Kidney (tissue), 14 donors: ENCODE results near the gene NUFIP2. TPM values are rescaled to one million over a fixed set of nuclear protein-coding genes. Genes with fewer than 3 reads are reported as not detected.

Source experiments
- DNase-seq, 5 donors: peaks; one replicate each; pipeline ENCODE4 v3.0.0-alpha.2; 2013 to 2020
- FAIRE-seq: peaks from 2 replicates; lab custom pipeline; 2012; peaks lifted over from hg19 to GRCh38; lab: Jason Lieb, UNC
- H3K27ac ChIP-seq, 2 donors: one replicate each; pipeline ENCODE4 v1.7.0; 2013; ENCODE audit warnings: low read depth in 2 of 2, low read length in 2 of 2, inconsistent platforms in 1 of 2
- H3K27me3 ChIP-seq: one replicate; pipeline ENCODE4 v1.7.1; 2013; ENCODE audit warnings: low read length, inconsistent platforms; ENCODE audit not compliant: control insufficient read depth, insufficient read depth
- H3K36me3 ChIP-seq, 3 donors: one replicate each; pipeline versions ENCODE4 v1.7.0 to v1.7.1; 2013; ENCODE audit warnings: low read length in 3 of 3, control low read depth in 1 of 3, inconsistent platforms in 1 of 3; ENCODE audit not compliant: insufficient read depth in 3 of 3, control insufficient read depth in 2 of 3
- H3K4me1 ChIP-seq, 3 donors: one replicate each; pipeline versions ENCODE4 v1.7.0 to v1.7.1; 2013; ENCODE audit warnings: low read length in 3 of 3, inconsistent platforms in 1 of 3, low read depth in 1 of 3; ENCODE audit not compliant: control insufficient read depth in 2 of 3, insufficient read depth in 2 of 3
- H3K4me3 ChIP-seq, 3 donors: one replicate each; pipeline versions ENCODE4 v1.7.0 to v1.8.1; 2013; ENCODE audit warnings: low read length in 3 of 3, control low read depth in 1 of 3, inconsistent platforms in 1 of 3
- H3K9ac ChIP-seq, 3 donors: one replicate each; pipeline versions ENCODE4 v1.7.0 to v1.7.1; 2013; ENCODE audit warnings: low read length in 3 of 3, control low read depth in 1 of 3, inconsistent platforms in 1 of 3
- H3K9me3 ChIP-seq, 3 donors: one replicate each; pipeline versions ENCODE4 v1.7.0 to v1.7.1; 2013; ENCODE audit warnings: low read length in 3 of 3, control low read depth in 1 of 3, inconsistent platforms in 1 of 3; ENCODE audit not compliant: control insufficient read depth in 2 of 3, insufficient read depth in 1 of 3
- CTCF ChIP-seq: IDR thresholded peaks from 3 replicates; pipeline ENCODE4 v1.5.1; 2012; ENCODE audit warnings: mild to moderate bottlenecking, moderate library complexity, borderline replicate concordance; ENCODE audit not compliant: insufficient read depth; ENCODE audit errors: extremely low read depth
- intact Hi-C: fragments of 100-400 bp; cut with DNase I; formaldehyde crosslinking; loops from one replicate; pipeline ENCODE4 v1.11.1; 2022
- polyA plus RNA-seq: library from polyadenylated mRNA; stranded (reverse); fragments of 350-450 nt; fragmentation: Illumina TruSeq; extraction: RNeasy Lipid Tissue Mini Kit (QIAGEN cat#74804); gene quantifications from one replicate; pipeline ENCODE4 v1.2.3, GENCODE V29; 2014; ENCODE audit warnings: low read depth, low replicate concordance; ENCODE audit not compliant: insufficient read depth
- total RNA-seq: library from RNA; stranded (reverse); fragmentation: NEBNext Ultra II Directional; extraction: Animal tissue kit (Norgen Biotek cat#: 25700); gene quantifications from one replicate; pipeline ENCODE4 v1.2.1, GENCODE V29; 2021
- donor health status: control.
- donor health status: control.
- donor health status: control.
- donor health status: control.
- donor health status: control.
- donor health status: DM: yes; HTN: yes; CAD: no.
- donor health status: Normal renal cell carcinoma (clear cell type).

Gene NUFIP2
- total and polyA plus RNA-seq, 2 donors from 2014 or later = 7.6 to 52.3 TPM

- Histone ChIP-seq H3K4me1 (peaks cover 4 to 12% (median 5%) of the 10 kb centered on the region in 3 donors), H3K4me3 (peak overlapping the region; percentile 94 to 99 (median 95)), H3K9ac (peak overlapping the region; percentile 93 to 99 (median 96)), H3K36me3 (no peaks in the 10 kb centered on the region), H3K9me3 (no peaks in the 10 kb centered on the region), H3K27me3 (no peaks in the 10 kb centered on the region), H3K27ac (peak overlapping the region; percentile 96 to 99)
- TF ChIP-seq CTCF = no peak
- intact Hi-C loops = no loop called here
- DNase-seq (peak; percentile 66 to 89 (median 82)), FAIRE-seq (no peak)
These were observed 707 bp downstream of the NUFIP2 start for GRCh38 chr17:29292992-29293889.

- Histone ChIP-seq H3K27me3 (no peaks in the 10 kb centered on the region), H3K27ac (peak overlapping the region; percentile 96 to 99), H3K4me1 (peaks cover 4 to 12% (median 5%) of the 10 kb centered on the region in 3 donors), H3K9me3 (no peaks in the 10 kb centered on the region), H3K4me3 (peak overlapping the region; percentile 68 to 99 (median 95)), H3K36me3 (peaks cover 0 to 2% (median under 1%) of the 10 kb centered on the region in 3 donors), H3K9ac (peak overlapping the region; percentile 9 to 96 (median 66))
- no peak for TF ChIP-seq CTCF
- intact Hi-C loops = no loop called here
- DNase-seq (peak; percentile 47 to 90 (median 75)), FAIRE-seq (no peak)
These were observed 1.6 kb downstream of the NUFIP2 start for GRCh38 chr17:29292071-29292991.

- Histone ChIP-seq H3K36me3 (peaks cover 2 to 12% (median 12%) of the 10 kb centered on the region in 3 donors), H3K9ac (peak overlapping the region; percentile 9 to 64 (median 46)), H3K4me3 (peak overlapping the region; percentile 68 to 80 (median 70)), H3K27ac (peak overlapping the region; percentile 22 to 96), H3K27me3 (no peaks in the 10 kb centered on the region), H3K9me3 (no peaks in the 10 kb centered on the region), H3K4me1 (peaks cover 4 to 12% (median 5%) of the 10 kb centered on the region in 3 donors)
- intact Hi-C loops = no loop called here
- FAIRE-seq = peak; percentile 52
- peak in 3 of 5 donors; percentile 13 to 90 (median 85) for DNase-seq
- peak; percentile 61 for TF ChIP-seq CTCF
These were observed 2.7 kb downstream of the NUFIP2 start for GRCh38 chr17:29291163-29291752.
